K562 (cell line): ENCODE measurements around the gene PROK1. TPM values are rescaled to one million over a fixed set of nuclear protein-coding genes. Genes with fewer than 3 reads are reported as not detected.

Experiments used
- ATAC-seq: fragments of 200-7000 bp; cut with Tn5 transposase; 3 replicates; pipeline ENCODE4 v1.9.1; 2020; ENCODE audit warnings: moderate library complexity
- BruUV-seq: library from RNA; stranded (reverse); fragments of 400-500 nt; replicated peaks from 2 replicates; lab custom pipeline; 2021; lab: Mats Ljungman, UMichigan
- CTCF ChIA-PET: fragments of 300-600 bp; formaldehyde crosslinking; extraction: SDS; loops from one replicate; lab custom pipeline; 2021; ENCODE audit warnings: low intra/inter-chr PET ratio; lab: Yijun Ruan, JAX
- POLR2A ChIA-PET: fragments of 300-600, 350-650 bp; sonication (Branson Sonifier 250); formaldehyde crosslinking; extraction: SDS; loops from one replicate; lab custom pipeline; 2021; ENCODE audit warnings: antibody characterized with exemption, inconsistent platforms; lab: Yijun Ruan, JAX
- DNase-seq, 4 experiments: peaks; one replicate each; pipeline versions ENCODE4 v3.0.0 to v3.0.0-alpha.2; 2011 to 2018; ENCODE audit warnings: low spot score in 3 of 4, mixed read lengths in 3 of 4; ENCODE audit errors: extremely low read depth in 1 of 4
- FAIRE-seq: peaks from 2 replicates; lab custom pipeline; 2011; peaks lifted over from hg19 to GRCh38; lab: Jason Lieb, UNC
- H2AFZ ChIP-seq: 2 replicates; pipeline ENCODE4 v1.6.0; 2011; ENCODE audit warnings: low read depth, low read length, control low read depth, inconsistent platforms
- H3K27ac ChIP-seq: fragments of 200-600 bp; 3 replicates; pipeline ENCODE4 v1.8.0; 2011; ENCODE audit warnings: low read depth, mild to moderate bottlenecking, control low read depth, inconsistent platforms, low read length, moderate library complexity, mixed read lengths; ENCODE audit errors: extremely low read depth
- H3K27me3 ChIP-seq, 2 experiments: fragments of 300-600 bp in 1 of 2; 2 replicates in 1 of 2; 3 replicates in 1 of 2; pipeline versions ENCODE4 v1.6.0 to v1.8.0; 2011; ENCODE audit warnings: inconsistent platforms in 2 of 2, low read length in 2 of 2, mild to moderate bottlenecking in 1 of 2, mixed read lengths in 1 of 2, moderate library complexity in 1 of 2; ENCODE audit not compliant: control insufficient read depth in 2 of 2, insufficient read depth in 2 of 2
- H3K36me3 ChIP-seq: fragments of 300-600 bp; 3 replicates; pipeline ENCODE4 v1.8.0; 2011; ENCODE audit warnings: mild to moderate bottlenecking, low read length, inconsistent platforms; ENCODE audit not compliant: control insufficient read depth, insufficient read depth
- H3K4me1 ChIP-seq, 2 experiments: fragments of 200-600 bp in 1 of 2; replicated peaks in 1 of 2; 2 replicates in 1 of 2; 3 replicates in 1 of 2; pipeline versions ENCODE4 v1.5.1 to v1.8.0; 2011; ENCODE audit warnings: inconsistent platforms in 2 of 2, low read length in 2 of 2, mild to moderate bottlenecking in 1 of 2, mixed read lengths in 1 of 2, moderate library complexity in 1 of 2; ENCODE audit not compliant: control insufficient read depth in 2 of 2, insufficient read depth in 2 of 2
- H3K4me2 ChIP-seq: 2 replicates; pipeline ENCODE4 v1.6.1; 2011; ENCODE audit warnings: low read length, control low read depth, inconsistent platforms, mixed read lengths; ENCODE audit not compliant: insufficient read depth
- H3K4me3 ChIP-seq: fragments of 200-600 bp; sonication (generic), shearing (Covaris generic); 2 replicates; pipeline ENCODE4 v1.5.1; 2016; ENCODE audit warnings: control low read depth, inconsistent platforms
- H3K79me2 ChIP-seq: fragments of 200-600 bp; 3 replicates; pipeline ENCODE4 v1.8.0; 2011; ENCODE audit warnings: low read length, inconsistent platforms; ENCODE audit not compliant: control insufficient read depth, insufficient read depth
- H3K9ac ChIP-seq, 2 experiments: 2 replicates each; pipeline versions ENCODE4 v1.6.0 to v1.6.1; 2011; ENCODE audit warnings: low read depth in 2 of 2, low read length in 2 of 2, control low read depth in 1 of 2, inconsistent platforms in 1 of 2, mild to moderate bottlenecking in 1 of 2, mixed read lengths in 1 of 2; ENCODE audit not compliant: insufficient read depth in 1 of 2
- H3K9me1 ChIP-seq: one replicate; pipeline ENCODE4 v1.6.0; 2011; ENCODE audit warnings: inconsistent platforms, mild to moderate bottlenecking, low read length, moderate library complexity; ENCODE audit not compliant: control insufficient read depth, insufficient read depth
- H3K9me3 ChIP-seq: replicated peaks from 2 replicates; pipeline ENCODE4 v1.5.1; 2011; ENCODE audit warnings: low read depth, low read length, inconsistent platforms; ENCODE audit not compliant: control insufficient read depth, insufficient read depth
- H4K20me1 ChIP-seq: replicated peaks from 2 replicates; pipeline ENCODE4 v1.6.1; 2011; ENCODE audit warnings: low read length, inconsistent platforms, mixed read lengths; ENCODE audit not compliant: control insufficient read depth, insufficient read depth
- ARHGAP35 ChIP-seq: fragments of 450-650 bp; IDR thresholded peaks from 2 replicates; pipeline ENCODE4 v1.6.1; 2018; ENCODE audit not compliant: partially characterized antibody
- CBFA2T2 ChIP-seq: fragments of 450-650 bp; conservative IDR thresholded peaks from 2 replicates; pipeline ENCODE4 v1.6.1; 2017; ENCODE audit warnings: mild to moderate bottlenecking
- CTCF ChIP-seq, 3 experiments: IDR thresholded peaks in 2 of 3; conservative IDR thresholded peaks in 1 of 3; 2 replicates each; pipeline ENCODE4 v1.5.1; 2011 to 2012; ENCODE audit warnings: low read length in 3 of 3, mild to moderate bottlenecking in 3 of 3, control low read depth in 2 of 3, improper control_type of control experiment in 1 of 3, inconsistent platforms in 1 of 3, low read depth in 1 of 3, mixed read lengths in 1 of 3, moderate library complexity in 1 of 3; ENCODE audit not compliant: insufficient read depth in 2 of 3
- ELF2 ChIP-seq: fragments of 250-450 bp; sonication (Bioruptor Pico); IDR thresholded peaks from 2 replicates; pipeline ENCODE4 v1.5.0; 2021; ENCODE audit warnings: mild to moderate bottlenecking
- ETS1 ChIP-seq: conservative IDR thresholded peaks from 2 replicates; pipeline ENCODE4 v1.6.1; 2011; ENCODE audit warnings: low read depth, mild to moderate bottlenecking, low read length; ENCODE audit not compliant: control insufficient read depth
- GABPB2 ChIP-seq: fragments of 250-450 bp; sonication (Bioruptor Pico); conservative IDR thresholded peaks from 2 replicates; pipeline ENCODE4 v1.5.1; 2021; ENCODE audit warnings: mild to moderate bottlenecking
- GATAD2B ChIP-seq: fragments of 450-650 bp; IDR thresholded peaks from 2 replicates; pipeline ENCODE4 v1.6.1; 2017; ENCODE audit warnings: mild to moderate bottlenecking, borderline replicate concordance
- GTF2A2 ChIP-seq: IDR thresholded peaks from 2 replicates; pipeline ENCODE4 v1.6.1; 2016; ENCODE audit warnings: mild to moderate bottlenecking, missing genetic modification characterization, missing compliant biosample characterization
- JUND ChIP-seq, 2 experiments: IDR thresholded peaks; 2 replicates in 1 of 2; 3 replicates in 1 of 2; pipeline ENCODE4 v1.6.1; 2011; ENCODE audit warnings: borderline replicate concordance in 2 of 2, low read depth in 2 of 2, low read length in 2 of 2, improper control_type of control experiment in 1 of 2, missing biosample characterization in 1 of 2, missing genetic modification characterization in 1 of 2, missing genetic modification reagents in 1 of 2
- MBD1 ChIP-seq: fragments of 250-450 bp; sonication (Bioruptor Pico); IDR thresholded peaks from 2 replicates; pipeline ENCODE4 v1.8.0; 2022; ENCODE audit warnings: inconsistent platforms
- PCBP2 ChIP-seq: fragments of 200-400 bp; formaldehyde crosslinking; IDR thresholded peaks from 2 replicates; pipeline ENCODE4 v1.6.1; 2018; ENCODE audit warnings: low read length, low read depth, mild to moderate bottlenecking, moderate library complexity; ENCODE audit not compliant: poor library complexity, severe bottlenecking
- RAD21 ChIP-seq, 2 experiments: fragments of 250-450 bp in 1 of 2; fragments of 450-650 bp in 1 of 2; sonication (Bioruptor Pico) in 1 of 2; formaldehyde crosslinking in 1 of 2; IDR thresholded peaks in 1 of 2; conservative IDR thresholded peaks in 1 of 2; 2 replicates each; pipeline versions ENCODE4 v1.4.0 to v1.8.0; 2020 to 2022; ENCODE audit warnings: mild to moderate bottlenecking in 2 of 2, moderate library complexity in 1 of 2
- RBM22 ChIP-seq: fragments of 200-400 bp; formaldehyde crosslinking; IDR thresholded peaks from 2 replicates; pipeline ENCODE4 v1.6.1; 2018; ENCODE audit warnings: low read length, low read depth; ENCODE audit not compliant: poor library complexity, severe bottlenecking
- RNF2 ChIP-seq: sonication (generic); IDR thresholded peaks from 2 replicates; pipeline ENCODE4 v1.6.1; 2016
- SP1 ChIP-seq: sonication (generic); formaldehyde crosslinking; IDR thresholded peaks from 2 replicates; pipeline ENCODE4 v1.8.1; 2022; ENCODE audit warnings: mild to moderate bottlenecking, missing genetic modification reagents
- SREBF2 ChIP-seq: sonication (generic); formaldehyde crosslinking; IDR thresholded peaks from 2 replicates; pipeline ENCODE4 v1.4.0; 2020; ENCODE audit warnings: mild to moderate bottlenecking, missing genetic modification reagents
- TEAD1 ChIP-seq, 2 experiments: fragments of 450-650 bp in 1 of 2; sonication (generic) in 1 of 2; formaldehyde crosslinking; IDR thresholded peaks; 2 replicates each; pipeline versions ENCODE4 v1.4.0 to v1.8.0; 2020 to 2022; ENCODE audit warnings: mild to moderate bottlenecking in 2 of 2, missing genetic modification reagents in 1 of 2
- ZNF668 ChIP-seq: fragments of 250-450 bp; sonication (Bioruptor Pico); IDR thresholded peaks from 2 replicates; pipeline ENCODE4 v1.8.0; 2022; ENCODE audit warnings: mild to moderate bottlenecking, inconsistent platforms
- ZNF77 ChIP-seq: fragments of 250-450 bp; sonication (Bioruptor Pico); IDR thresholded peaks from 2 replicates; pipeline ENCODE4 v1.5.0; 2020
- WGBS: fragments of 100-300 bp; shearing (Covaris generic); methylation state at CpG from one replicate; pipeline ENCODE4 v1.1.6; 2016; ENCODE audit warnings: low coverage, mixed read lengths; ENCODE audit not compliant: insufficient coverage; ENCODE audit errors: missing lambda C conversion rate; 5-methylcytosine and 5-hydroxymethylcytosine counted together
- in situ Hi-C: fragments of 300-500 bp; cut with MboI; formaldehyde crosslinking; loops from 4 replicates; pipeline ENCODE4 v1.15.0; 2018; ENCODE audit warnings: inconsistent platforms, mixed read lengths
- intact Hi-C: fragments of 100-400 bp; cut with micrococcal nuclease; formaldehyde crosslinking; loops from 2 replicates; pipeline ENCODE4 v1.14.2; 2022
- polyA plus RNA-seq, 8 experiments: library from polyadenylated mRNA; depleted of rRNA in 4 of 8; stranded (reverse) in 5 of 8; unstranded in 3 of 8; fragments of >200 nt; fragmentation: Nextera tagmentation in 2 of 8; fragmentation: Illumina TruSeq in 1 of 8; extraction: Ambion mirVana in 2 of 8; extraction: Trizol in 1 of 8; gene quantifications; 2 replicates each; pipeline versions ENCODE4 v1.2.1 to v1.2.3, GENCODE V29; 2011 to 2014; ENCODE audit warnings: inconsistent platforms in 1 of 8, missing spikeins in 1 of 8
- total RNA-seq, 7 experiments: library from RNA; depleted of rRNA in 6 of 7; stranded (reverse); fragments of >200 nt in 6 of 7; fragmentation: Illumina TruSeq in 2 of 7; extraction: Trizol in 2 of 7; gene quantifications; 2 replicates each; pipeline versions ENCODE4 v1.2.1 to v1.2.3, GENCODE V29; 2011 to 2021; ENCODE audit warnings: low replicate concordance in 1 of 7

The PROK1 gene
- total and polyA plus RNA-seq, 9 of the 15 experiments (the other 6 are each of a cell fraction or from before 2014, with no cell fraction given), result 0.15 TPM; not detected in 8

GRCh38 chr1:110452330-110452729, 1.4 kb downstream of the PROK1 start:
- H3K4me1 ChIP-seq, result peaks cover 0 to 4% of the 10 kb centered on the region in 2 experiments; a peak in 2 of 5 replicates
- H3K79me2 ChIP-seq, result no peaks in the 10 kb centered on the region
- ChIA-PET CTCF (no interaction called here), POLR2A (interaction anchor here (0.6 to 1.3 kb wide), 4 partner anchors 34 to 312 kb away, joined by 3 to 4 read pairs (median 3); no protein-coding TSS in a partner anchor)
- H3K4me3 ChIP-seq, result no peak overlapping the region
- WGBS, result 5% methylated on average over 7 of the region's 7 CpGs
- no peak overlapping the region for H3K9ac ChIP-seq
- BruUV-seq, result no TSS peak
- H3K4me2 ChIP-seq, result no peak overlapping the region
- H4K20me1 ChIP-seq, result peaks cover 21% of the 10 kb centered on the region; the same call in 1 of the 2 replicates
- no peak for FAIRE-seq
- no peaks in the 10 kb centered on the region for H3K36me3 ChIP-seq
- no peak overlapping the region for H2AFZ ChIP-seq
- in situ Hi-C loops, result loop anchor here (5.0 kb wide), 2 partner anchors 35 to 250 kb away; no protein-coding TSS in a partner anchor
- no peaks in the 10 kb centered on the region for H3K9me3 ChIP-seq
- peaks cover 51 to 80% of the 10 kb centered on the region in 2 experiments for H3K27me3 ChIP-seq
- no peak for DNase-seq
- intact Hi-C loops, result no loop called here
- TF ChIP-seq SP1 (CRISPR knock-in tag) (no peak), GABPB2 (no peak), ZNF668 (CRISPR knock-in tag) (no peak), CBFA2T2 (no peak), ETS1 (no peak), JUND (IDR thresholded peaks at IDR 0.05; ENCODE audit: borderline replicate concordance, low read depth, low read length) (no peak), JUND (tag; IDR thresholded peaks at IDR 0.05; ENCODE audit: borderline replicate concordance, low read depth, low read length) (no peak), ELF2 (CRISPR knock-in tag) (no peak), RAD21 (CRISPR knock-in tag; conservative IDR thresholded peaks at IDR 0.05 in 1 of 2, IDR thresholded peaks at IDR 0.05 in 1 of 2) (no peak), PCBP2 (no peak), MBD1 (CRISPR knock-in tag) (no peak), CTCF (IDR thresholded peaks at IDR 0.05 in 2 of 3, conservative IDR thresholded peaks at IDR 0.05 in 1 of 3; ENCODE audit: insufficient read depth in 2 of 3, low read depth in 1 of 3, low read length in 3 of 3) (no peak), ZNF77 (no peak), RBM22 (no peak), GATAD2B (no peak), TEAD1 (CRISPR knock-in tag; IDR thresholded peaks at IDR 0.05) (no peak), RNF2 (no peak), GTF2A2 (no peak), ARHGAP35 (no peak), SREBF2 (CRISPR knock-in tag) (no peak)
- no peaks in the 10 kb centered on the region for H3K9me1 ChIP-seq
- no peak for ATAC-seq
- no peak overlapping the region for H3K27ac ChIP-seq
